GM18858 (cell line): ENCODE results near the gene CAMKMT.
A peak's percentile ranks its signal among the peaks of the same experiment; 100 is the strongest.

Experiments used
- ATAC-seq: cut with Tn5 transposase; IDR thresholded peaks from one replicate; pipeline ENCODE4 v1.9.1; 2021; ENCODE audit not compliant: unreplicated experiment

The CAMKMT gene

DNA sequence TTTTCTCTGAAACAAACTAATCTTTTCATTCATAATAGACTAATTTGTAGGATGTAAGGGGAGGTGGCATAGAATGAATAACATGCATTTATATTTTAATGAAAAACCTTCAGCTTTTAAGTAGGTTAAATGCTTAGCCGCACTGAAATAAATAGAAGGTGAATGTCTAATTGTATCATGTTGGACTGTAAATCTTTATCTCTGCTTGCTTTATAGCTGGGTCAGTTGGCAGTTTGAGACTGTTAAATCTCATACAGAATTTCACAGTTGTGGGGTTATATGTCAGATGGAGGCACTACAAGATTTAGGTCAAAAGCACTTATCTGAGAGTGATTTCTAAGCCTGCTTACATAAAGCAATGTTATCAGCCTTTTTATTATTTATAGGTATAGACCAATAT is 405.0 kb downstream of the CAMKMT start:
- ATAC-seq, result no peak

DNA sequence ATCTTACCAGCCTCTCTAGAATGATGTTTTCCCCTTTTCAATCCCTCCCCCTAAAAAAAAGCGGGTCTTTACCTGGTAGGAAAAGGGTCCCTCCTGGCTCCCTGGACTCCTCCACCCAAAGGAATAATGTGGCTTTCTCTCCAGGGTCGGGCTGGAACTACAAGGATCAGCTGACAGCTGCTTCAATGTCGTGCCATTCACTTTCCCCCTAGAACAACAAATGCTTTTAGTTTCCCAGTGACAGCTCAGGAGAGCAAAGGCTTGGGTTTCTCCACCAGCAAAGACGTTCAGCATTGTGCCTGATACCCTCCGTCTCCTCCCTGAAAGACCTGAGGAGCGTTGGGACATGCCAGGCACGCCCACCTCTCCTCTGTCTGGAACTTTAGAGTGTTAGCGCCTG is 405.9 kb downstream of the CAMKMT start:
- no peak for ATAC-seq

DNA sequence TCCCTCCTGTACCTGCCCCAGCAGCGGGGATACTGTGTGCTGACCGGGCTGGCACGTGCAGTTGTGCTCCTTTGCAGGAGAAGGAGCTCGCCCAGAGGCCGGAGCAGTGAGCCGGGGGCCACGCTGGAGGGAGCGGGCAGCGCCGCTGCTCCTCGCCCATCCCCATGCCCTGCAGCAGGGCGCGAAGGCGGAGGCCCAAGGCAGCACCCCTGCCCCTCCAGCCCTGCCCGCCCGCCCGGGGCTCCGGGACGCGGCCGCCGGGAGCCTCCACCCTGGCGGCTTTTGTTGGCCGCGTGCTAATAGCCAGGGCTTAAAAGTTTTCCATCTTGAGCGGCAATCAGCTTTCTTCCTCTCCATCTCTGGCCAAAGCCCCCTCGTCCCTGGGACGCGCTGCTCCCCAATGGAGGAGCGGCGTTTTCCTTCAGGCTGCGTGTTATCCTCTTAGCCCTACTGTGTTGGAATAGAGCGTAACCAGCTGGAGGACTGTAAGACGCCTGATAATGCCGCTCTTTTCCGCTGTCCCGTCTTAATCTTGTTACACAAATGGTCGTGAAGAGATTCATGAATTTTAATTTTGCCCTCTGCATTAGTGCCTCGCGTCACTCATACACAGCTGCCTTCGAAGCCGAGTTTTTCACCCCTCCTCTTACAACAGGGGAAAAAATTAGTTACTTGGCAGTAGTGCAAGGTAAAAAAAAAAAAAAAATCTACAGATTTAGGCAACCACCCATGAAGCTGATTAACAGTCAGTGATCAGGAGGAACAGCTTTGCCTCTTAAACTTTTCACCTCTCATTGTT is 406.9 kb downstream of the CAMKMT start:
- no peak for ATAC-seq

DNA sequence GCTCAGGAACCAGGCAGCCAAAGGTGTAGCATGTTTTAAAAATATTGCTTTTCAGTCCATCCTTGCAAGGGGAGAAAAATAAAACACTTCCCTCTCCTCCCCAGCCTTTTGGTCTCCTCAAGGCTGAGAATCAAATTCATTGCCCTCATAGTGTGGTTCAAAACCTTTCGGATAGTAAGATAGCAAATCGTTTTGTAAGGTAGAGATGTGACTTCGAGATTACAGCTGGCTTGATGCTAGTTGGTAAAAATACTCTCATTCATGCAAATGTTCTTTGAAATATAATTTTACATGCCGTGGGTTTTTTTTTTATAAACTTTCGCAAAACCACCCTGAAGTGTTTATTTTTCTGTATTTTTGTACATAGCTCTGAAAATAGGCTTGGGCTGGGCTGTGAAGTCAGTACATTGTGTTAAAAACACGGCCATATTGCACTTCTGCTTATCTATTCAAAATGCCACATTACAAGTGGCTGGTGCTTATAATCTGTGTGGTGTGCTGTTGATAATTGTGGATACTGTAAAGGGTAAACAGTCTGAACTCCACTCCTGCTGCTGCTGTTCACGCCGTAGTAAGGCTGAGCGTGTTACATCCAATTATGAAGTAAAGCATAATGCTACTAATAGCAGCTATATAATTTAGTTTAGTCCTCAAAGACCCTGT is 407.7 kb downstream of the CAMKMT start:
- no peak for ATAC-seq

DNA sequence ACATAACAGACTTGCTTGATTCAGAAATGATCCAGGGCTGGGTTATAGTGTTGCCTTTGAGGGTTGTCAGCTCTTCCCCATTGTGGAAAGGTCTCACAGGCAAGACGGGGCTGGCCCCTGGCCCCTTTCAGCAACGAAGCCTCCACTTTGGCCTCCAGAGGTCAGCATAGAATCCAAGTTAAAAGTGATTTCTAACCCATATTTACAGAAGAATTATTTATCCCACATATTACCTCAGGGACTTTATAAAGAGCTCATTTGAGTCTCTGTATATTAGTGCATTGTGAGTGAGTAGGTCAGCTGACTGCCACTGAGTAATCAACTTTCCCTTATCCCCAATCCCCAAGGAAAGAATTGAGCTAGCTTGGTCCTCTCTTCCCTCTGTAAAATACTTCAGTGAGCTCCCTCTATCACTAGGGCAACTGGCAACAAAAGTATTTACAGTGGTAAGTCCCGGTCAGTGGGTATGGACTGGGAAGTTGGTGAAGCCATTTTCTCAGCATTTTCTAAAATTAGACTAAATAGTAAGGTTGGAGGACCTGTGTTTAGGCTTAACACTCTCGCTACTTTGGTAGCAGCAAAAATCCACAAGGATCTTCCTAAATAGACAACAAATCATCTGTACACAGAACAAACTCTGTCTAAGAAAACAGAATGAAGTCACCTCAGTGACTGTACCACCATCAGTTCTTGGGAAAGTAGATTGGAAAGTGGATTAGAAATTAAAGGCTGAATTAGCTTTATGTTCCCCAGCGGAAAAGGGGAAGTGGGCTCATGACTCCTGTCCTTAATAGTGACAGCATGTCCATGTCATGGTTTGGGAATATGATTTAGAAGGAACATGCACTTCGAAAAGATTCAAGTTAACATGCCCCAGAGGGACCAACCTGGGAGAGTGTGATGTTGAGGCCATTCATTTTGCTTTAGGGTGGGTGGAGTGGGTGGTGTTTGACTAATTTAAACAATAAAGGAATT is 408.8 kb downstream of the CAMKMT start:
- ATAC-seq, result no peak

DNA sequence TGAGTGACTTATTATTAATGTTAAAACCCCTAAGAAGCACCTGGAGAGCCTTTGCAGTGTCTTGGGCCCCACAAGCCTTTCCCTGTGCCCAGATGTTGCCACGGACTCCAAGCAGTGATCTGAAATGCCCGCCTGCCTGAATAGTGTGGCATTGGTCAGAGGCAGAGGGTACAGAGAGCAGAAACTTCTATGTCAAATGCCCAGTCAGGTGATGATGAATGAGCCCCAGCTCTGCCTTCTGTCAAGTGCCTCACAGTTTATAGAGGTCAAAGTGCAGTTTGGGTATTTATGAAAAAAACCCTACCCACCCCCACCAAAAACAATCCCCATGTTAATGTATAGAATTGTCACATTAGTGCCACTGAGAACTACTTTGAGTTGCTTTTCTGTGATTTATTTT is 409.8 kb downstream of the CAMKMT start:
- no peak for ATAC-seq

DNA sequence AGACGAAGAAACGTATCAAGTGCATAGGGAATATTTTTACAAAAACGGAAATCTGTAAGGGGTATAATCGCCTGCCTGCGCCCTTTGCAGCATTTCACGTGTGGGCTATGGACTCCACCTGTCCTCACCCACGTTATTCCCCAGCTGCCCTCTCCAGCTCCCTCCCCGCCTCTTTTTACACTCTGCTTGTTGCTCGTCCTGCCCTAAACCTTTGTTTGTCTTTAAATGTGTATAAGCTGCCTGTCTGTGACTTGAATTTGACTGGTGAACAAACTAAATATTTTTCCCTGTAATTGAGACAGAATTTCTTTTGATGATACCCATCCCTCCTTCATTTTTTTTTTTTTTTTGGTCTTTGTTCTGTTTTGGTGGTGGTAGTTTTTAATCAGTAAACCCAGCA is 410.4 kb downstream of the CAMKMT start:
- ATAC-seq, result no peak

DNA sequence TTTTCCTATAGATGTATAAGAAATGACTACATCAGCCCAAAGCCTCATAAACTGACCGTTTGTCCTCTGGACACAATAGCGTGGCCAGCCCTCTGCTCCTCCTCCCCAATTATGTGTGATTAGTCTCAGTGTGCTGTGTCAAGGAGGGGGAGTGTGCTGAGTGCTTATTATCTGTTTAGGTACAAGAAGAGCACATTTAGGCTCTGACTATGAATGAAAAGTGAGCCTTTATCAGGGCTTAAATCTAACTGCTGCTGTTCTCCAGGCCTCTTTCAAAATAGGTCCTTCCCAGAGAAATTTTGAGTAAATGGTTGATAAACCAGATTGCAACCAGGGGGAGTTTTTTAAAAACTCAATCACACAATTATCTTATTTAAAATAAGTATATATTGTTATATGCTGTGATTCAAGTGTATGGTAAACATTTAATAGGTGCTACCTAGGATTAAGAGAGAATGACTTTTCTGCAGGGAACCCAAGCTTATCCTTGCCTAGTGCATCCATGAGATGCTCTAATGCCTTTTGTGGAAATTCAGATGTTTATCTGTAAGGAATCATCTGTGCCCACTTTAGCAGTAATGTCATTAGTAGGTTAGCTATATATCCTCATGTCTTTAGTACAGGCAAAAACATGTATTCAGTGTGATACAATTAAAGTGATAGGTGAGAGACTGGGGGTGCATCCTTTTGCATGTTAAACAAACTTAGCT is 411.1 kb downstream of the CAMKMT start:
- no peak for ATAC-seq

DNA sequence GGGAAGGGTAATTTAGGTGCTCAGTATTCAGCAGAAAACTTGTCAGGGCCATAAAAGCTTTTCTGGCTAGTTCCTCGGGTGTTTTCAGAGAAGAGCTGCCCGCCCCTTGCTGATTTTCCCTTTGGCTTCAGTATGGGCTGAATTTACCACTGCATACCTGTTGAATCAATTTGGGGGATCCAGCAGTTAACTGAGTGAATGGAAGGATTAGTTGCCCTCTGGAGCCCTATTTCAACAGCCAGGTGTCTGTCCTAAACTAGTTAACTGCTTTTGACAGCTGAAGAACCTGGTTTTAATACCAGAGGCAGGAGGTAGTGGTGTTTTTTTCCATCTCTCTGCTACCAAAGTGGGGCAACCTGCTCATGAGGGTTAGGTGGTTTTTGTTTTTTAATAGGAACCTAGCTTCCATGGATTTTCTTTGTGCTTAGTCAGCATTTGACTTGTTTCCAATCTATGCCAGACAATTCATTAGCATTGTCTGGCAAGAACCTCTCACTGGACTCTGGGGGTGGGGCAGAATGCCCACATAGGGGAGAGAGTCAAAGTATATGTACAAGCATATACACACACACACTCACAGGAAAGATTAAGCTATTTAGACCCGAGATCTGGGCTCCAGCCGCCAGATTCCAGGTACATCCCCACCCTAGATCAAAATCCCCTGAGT is 413.2 kb downstream of the CAMKMT start:
- no peak for ATAC-seq

DNA sequence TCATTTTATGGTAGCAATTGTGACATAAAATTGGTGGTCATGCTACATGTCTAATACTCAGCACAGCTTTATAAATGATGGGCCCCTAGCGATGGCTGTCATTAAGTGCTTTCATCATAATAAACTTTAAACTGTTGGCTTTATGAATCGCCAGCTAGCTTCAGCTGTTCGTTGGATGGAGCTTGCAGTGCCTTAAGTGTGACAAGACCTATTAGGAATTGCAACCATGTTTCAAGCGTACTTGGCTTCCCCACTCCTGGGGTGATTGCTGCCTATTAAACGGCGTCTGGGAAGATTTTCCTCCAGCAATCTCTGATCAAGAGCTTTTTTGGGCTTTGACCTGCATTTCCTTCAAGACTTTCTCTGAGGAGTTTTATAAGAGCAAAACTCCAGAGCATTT is 415.3 kb downstream of the CAMKMT start:
- no peak for ATAC-seq

DNA sequence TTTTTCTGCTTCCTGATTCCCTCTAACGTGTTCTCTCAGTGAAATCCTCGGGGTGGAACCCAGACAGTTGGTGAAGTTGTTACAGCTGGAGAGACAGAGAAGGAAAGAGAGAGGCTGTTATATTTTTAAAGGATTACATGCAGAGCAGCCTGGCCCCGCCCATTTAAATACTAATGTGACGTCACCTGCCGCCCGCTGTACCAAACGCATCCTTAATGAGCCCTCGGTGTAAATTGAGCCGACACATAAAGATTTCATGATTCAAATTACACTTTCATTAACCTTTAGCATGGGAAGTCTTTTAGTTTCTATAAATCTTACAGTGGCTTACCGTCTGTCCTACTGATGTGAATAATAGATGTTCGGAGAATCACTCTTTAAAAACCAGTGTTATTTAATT is 415.8 kb downstream of the CAMKMT start:
- no peak for ATAC-seq

DNA sequence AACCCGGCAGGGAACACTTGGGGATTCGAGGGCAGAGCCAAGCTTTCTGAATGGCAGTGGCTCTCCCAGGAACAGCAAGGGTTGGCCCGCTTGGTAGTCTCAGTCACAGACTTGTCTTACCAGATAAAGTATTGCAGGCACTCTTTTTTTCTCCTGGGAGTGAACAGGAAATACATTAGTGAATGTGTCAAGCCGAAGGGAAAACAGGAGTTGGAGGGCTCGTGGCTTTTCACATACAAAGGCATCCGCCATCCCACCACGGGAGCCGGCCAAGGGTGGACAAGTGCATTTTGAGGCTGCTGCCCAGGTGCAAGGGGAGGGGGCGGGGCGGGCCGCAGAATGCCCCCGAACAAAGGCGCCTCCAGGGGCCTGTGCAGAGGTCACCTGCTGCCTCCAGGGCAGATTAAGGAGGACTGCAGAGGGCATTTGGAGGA is 416.5 kb downstream of the CAMKMT start:
- ATAC-seq, result peak; percentile 17

DNA sequence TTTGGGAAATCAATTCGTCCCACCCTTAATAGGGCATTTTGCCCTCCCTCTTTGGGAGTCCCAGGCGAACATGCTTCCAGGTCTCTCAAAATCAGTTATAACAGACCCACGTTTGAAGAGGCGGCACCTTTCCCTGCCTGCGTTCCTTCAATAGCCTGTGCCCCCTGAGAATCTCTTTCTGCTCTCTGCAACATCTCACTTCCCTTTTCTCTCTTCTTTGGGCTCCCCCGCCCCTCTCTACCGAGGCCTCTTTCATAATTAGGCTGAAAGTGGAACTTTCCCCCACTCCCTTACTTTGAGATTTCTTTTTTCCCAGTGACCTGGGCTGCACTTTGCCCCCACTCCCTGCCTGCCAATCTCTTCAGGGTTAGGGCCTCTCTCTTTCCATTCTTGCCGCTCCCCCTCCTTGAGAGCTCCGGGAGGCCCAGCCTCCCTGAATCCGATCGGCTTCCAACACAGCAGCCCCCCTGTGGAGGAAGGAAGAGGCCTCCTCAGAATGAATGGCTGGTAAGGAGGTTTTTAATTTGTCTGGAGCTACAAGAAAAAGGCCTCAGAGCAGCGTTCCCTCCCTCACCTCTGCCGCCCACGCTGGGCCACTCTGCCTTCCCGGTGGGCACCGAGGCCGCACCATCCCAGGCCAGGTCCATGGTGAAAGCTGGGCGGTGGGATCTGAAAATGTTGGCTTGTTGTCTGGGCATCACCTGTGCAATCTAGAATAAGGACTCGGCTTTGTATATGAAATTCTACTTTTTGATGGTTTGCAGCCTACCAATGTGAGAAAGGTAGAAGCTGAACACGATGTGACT is 417.1 kb downstream of the CAMKMT start:
- peak; percentile 88 for ATAC-seq

DNA sequence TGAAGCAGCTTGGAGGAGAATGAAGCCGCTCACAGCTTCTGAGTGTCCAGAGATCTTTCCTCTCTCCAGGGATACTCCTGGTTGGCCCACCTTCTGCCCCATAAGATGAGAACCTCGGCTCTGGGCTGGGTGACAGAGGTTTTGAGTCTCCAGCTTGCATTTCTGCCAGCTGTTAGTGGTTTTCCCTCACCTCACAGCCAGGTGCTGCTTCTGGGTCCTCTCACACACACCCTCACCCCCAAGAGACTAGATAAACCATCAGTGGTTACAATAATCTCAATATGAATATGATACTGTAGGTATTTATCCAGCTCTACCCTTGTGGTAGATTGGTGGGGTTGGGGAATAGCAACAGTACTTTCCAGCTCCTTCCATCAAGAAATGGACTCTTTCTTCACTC is 418.0 kb downstream of the CAMKMT start:
- ATAC-seq, result no peak

DNA sequence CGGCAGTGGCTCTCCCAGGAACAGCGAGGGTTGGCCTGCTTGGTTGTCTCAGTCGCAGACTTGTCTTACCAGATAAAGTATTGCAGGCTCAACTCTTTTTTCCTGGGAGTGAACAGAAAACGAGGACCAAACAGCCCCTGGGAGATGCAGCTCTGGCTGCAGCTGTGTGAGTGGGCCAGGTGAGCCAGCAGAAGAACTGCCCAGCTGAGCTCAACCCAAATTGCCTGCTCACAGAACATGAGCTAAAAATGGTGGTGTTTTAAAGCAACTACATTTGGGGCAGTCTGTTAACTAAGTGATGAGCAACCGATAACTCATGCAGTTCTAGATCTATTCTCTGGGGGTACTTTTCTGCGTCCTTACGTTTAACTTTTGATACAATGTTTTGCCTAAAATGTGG is 418.7 kb downstream of the CAMKMT start:
- no peak for ATAC-seq

DNA sequence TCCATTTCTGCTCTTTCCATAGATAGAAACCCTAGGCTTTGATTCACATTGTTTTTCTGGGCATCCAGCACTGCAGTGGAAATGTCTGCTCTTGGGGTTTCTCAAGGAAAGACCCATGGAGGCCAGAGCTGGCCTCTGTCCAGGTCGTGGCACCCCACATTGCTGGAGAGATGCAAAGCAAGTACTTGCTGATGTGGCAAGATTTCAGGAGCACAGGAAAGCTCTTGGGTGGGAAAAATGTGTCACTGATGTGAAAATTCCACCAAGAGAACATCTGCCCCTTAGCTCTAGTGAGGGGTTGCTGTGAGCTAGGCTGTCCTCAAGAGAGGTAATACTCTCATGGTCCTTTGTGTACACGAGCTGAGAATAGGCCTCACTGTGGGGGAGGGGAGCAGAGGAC is 423.7 kb downstream of the CAMKMT start:
- ATAC-seq, result no peak

DNA sequence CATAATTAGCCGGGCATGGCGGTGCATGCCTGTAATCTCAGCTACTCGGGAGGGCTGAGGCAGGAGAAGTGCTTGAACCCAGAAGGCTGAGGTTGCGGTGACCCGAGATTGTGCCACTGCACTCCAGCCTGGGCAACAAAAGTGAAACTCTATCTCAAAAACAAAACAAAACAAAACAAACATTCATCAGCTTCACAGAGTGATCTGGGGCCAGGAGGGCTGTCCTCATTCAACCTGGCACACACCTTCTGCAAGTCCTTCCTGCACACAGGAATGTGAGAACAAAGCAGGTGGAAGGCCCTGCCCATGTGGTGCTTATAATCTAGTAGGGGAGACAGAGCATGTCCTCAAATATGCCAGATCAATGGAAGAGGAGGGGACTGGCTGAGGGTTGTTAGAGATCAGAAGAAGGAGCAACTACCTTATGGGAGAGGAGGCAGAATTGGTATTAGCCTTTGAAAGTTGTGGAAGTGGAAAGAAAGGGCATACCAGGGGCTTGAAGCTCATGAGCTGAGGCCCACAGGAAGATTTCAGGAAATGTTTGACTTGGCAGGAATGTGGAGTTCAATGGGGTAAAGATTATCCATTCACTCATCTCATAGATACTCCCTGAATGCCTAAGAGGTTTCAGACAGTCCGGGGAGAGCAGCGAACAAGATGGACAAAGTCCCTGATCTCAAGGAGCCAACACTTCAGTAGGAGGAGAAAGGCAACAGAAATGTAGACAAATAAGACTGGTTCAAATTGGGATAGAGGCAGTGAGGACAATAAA is 424.5 kb downstream of the CAMKMT start:
- no peak for ATAC-seq

DNA sequence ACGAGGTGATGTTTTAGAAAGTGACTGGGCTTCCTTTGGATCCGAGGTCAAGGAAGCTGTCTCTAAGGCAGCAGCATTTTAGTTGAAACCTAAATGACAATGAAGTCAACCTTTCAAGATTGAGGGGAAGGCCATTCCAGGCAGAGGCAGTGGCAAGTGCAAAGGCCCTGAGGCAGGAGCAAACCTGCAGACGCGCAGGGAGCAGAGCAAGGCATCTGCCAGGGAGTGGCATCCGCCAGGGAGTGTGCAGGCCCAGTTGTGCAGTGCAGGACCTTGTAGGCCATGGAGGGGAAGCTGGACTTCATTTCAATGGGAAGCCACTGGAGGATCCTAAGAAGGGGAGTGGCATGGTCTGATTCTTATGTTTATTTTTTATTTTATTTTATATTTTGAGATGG is 425.1 kb downstream of the CAMKMT start:
- no peak for ATAC-seq

DNA sequence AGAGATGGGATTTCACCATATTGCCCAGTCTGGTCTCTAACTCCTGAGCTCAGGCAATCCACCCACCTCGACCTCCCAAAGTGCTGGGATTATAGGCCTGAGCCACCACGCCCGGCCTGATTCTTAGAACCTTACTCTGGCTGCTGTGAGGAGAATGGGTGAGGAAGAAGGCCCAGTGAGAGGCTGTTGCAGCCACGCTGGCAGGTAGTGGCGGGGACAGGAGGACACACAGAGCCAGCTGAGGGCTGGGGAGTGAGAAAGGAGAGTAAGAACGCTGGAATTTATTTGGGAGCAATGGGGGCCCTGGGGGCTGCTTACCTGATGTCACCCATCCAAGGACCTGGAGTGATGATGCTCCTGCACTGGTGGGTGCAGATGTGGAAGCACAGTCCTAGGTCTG is 425.9 kb downstream of the CAMKMT start:
- no peak for ATAC-seq
